GM12878 (cell line): Measurements from ENCODE around the gene TCF4.

Experiments
- CHD1 ChIP-seq: IDR thresholded peaks from 2 replicates; pipeline ENCODE4 v1.6.1; 2012; ENCODE audit warnings: low read depth, low read length, improper control_type of control experiment
- HDGF ChIP-seq: fragments of 450-650 bp; IDR thresholded peaks from 2 replicates; pipeline ENCODE4 v1.6.1; 2016; ENCODE audit warnings: antibody characterized with exemption
- RELA ChIP-seq: fragments of 450-650 bp; IDR thresholded peaks from 2 replicates; pipeline ENCODE4 v1.8.0; 2014; ENCODE audit warnings: borderline replicate concordance; ENCODE audit not compliant: partially characterized antibody

GRCh38 chr18:55382277-55382805, 205.7 kb downstream of the TCF4 start:
- TF ChIP-seq RELA: no peak
- TF ChIP-seq CHD1: no peak
- TF ChIP-seq HDGF: no peak
